Measurements from ENCODE around the gene BNIP2.

DNA sequence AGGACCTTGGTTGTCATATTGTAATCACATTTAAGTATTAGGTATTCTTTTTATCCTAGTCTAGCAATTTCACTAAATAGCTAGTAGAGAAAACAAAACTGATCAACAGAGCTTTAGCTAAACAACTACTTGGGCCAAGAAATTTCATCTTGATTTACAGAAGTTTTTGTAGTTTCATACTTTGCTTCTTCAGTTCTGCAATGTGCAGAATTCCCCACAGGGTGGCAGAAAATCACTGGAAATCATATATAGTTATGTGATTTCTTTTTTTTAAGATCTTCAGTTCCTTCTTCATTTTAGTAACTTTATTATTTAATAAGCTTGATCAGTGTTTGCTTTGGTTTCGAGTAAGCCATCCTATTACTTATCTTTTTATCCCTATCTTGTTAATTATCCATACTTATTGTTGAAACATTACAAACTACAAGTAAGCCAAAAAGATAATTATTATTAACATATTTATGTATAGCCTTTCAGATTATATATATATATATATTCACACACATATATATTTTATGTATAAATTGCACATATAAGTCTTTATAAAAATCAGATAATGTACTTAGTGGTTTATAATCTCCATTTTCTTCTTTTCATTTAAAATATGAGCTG, 2.2 kb upstream of the BNIP2 start:
- TF ChIP-seq, protein P1, sequence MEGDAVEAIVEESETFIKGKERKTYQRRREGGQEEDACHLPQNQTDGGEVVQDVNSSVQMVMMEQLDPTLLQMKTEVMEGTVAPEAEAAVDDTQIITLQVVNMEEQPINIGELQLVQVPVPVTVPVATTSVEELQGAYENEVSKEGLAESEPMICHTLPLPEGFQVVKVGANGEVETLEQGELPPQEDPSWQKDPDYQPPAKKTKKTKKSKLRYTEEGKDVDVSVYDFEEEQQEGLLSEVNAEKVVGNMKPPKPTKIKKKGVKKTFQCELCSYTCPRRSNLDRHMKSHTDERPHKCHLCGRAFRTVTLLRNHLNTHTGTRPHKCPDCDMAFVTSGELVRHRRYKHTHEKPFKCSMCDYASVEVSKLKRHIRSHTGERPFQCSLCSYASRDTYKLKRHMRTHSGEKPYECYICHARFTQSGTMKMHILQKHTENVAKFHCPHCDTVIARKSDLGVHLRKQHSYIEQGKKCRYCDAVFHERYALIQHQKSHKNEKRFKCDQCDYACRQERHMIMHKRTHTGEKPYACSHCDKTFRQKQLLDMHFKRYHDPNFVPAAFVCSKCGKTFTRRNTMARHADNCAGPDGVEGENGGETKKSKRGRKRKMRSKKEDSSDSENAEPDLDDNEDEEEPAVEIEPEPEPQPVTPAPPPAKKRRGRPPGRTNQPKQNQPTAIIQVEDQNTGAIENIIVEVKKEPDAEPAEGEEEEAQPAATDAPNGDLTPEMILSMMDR (IDR thresholded peaks at IDR 0.05) = no peak
- no peak for TF ChIP-seq POLR2A (IDR thresholded peaks at IDR 0.05)
